ENCODE measurements around the gene HTR4. TPM values are rescaled to one million over a fixed set of nuclear protein-coding genes. Genes with fewer than 3 reads are reported as not detected.
"Not testable (repeated sequence)": the region's sequence is repeated elsewhere in the genome, so short reads cannot be mapped to it uniquely, and the experiment has no call there.

The HTR4 gene
- total RNA-seq, 1 experiment from 2014 or later, result 0.06 TPM

GRCh38 chr5:148543727-148544126 lies 110.6 kb downstream of the HTR4 start:
- Histone ChIP-seq H3K27ac (no peak overlapping the region), H3K4me1 (no peaks in the 10 kb centered on the region), H3K36me3 (no peaks in the 10 kb centered on the region), H3K4me3 (no peak overlapping the region), H3K27me3 (peaks cover 9% of the 10 kb centered on the region; the same call in 1 of the 2 replicates), H3K9me3 (replicated peaks) (no peaks in the 10 kb centered on the region)
- no peak for DNase-seq

- Histone ChIP-seq H3K27ac (no peak overlapping the region), H3K4me1 (no peaks in the 10 kb centered on the region), H3K36me3 (no peaks in the 10 kb centered on the region), H3K9me3 (replicated peaks) (no peaks in the 10 kb centered on the region), H3K4me3 (no peak overlapping the region), H3K27me3 (peaks cover 9% of the 10 kb centered on the region; the same call in 1 of the 2 replicates)
- no peak for DNase-seq
These were observed 111.5 kb downstream of the HTR4 start for GRCh38 chr5:148542812-148543211.

- no peaks in the 10 kb centered on the region for H3K36me3 ChIP-seq
- no peak overlapping the region for H3K27ac ChIP-seq
- no peaks in the 10 kb centered on the region for H3K4me1 ChIP-seq
- H3K27me3 ChIP-seq, result peaks cover 6% of the 10 kb centered on the region; the same call in 1 of the 2 replicates
- H3K9me3 ChIP-seq (replicated peaks), result no peaks in the 10 kb centered on the region
- no peak overlapping the region for H3K4me3 ChIP-seq
- no peak for DNase-seq
These were observed 113.1 kb downstream of the HTR4 start for GRCh38 chr5:148541054-148541835.

GRCh38 chr5:148540647-148541046 lies 113.7 kb downstream of the HTR4 start:
- Histone ChIP-seq H3K4me1 (no peaks in the 10 kb centered on the region), H3K36me3 (no peaks in the 10 kb centered on the region), H3K4me3 (no peak overlapping the region), H3K9me3 (replicated peaks) (no peaks in the 10 kb centered on the region), H3K27ac (no peak overlapping the region), H3K27me3 (peaks cover 3% of the 10 kb centered on the region; the same call in 1 of the 2 replicates)
- no peak for DNase-seq

GRCh38 chr5:148539851-148540250 lies 114.5 kb downstream of the HTR4 start:
- Histone ChIP-seq H3K27me3 (peaks cover 3% of the 10 kb centered on the region; the same call in 1 of the 2 replicates), H3K4me3 (no peak overlapping the region), H3K36me3 (no peaks in the 10 kb centered on the region), H3K4me1 (no peaks in the 10 kb centered on the region), H3K9me3 (replicated peaks) (no peaks in the 10 kb centered on the region), H3K27ac (no peak overlapping the region)
- DNase-seq, result no peak

GRCh38 chr5:148535190-148535589 lies 119.1 kb downstream of the HTR4 start:
- no peaks in the 10 kb centered on the region for H3K36me3 ChIP-seq
- DNase-seq, result no peak
- H3K4me1 ChIP-seq, result no peaks in the 10 kb centered on the region
- no peak overlapping the region for H3K4me3 ChIP-seq
- no peak overlapping the region for H3K27ac ChIP-seq
- H3K9me3 ChIP-seq (replicated peaks), result no peaks in the 10 kb centered on the region
- no peaks in the 10 kb centered on the region for H3K27me3 ChIP-seq

- no peak for DNase-seq
- H3K27me3 ChIP-seq, result no peaks in the 10 kb centered on the region
- no peaks in the 10 kb centered on the region; the same call in 1 of the 2 replicates for H3K9me3 ChIP-seq (replicated peaks)
- no peaks in the 10 kb centered on the region for H3K36me3 ChIP-seq
- no peak overlapping the region for H3K27ac ChIP-seq
- H3K4me3 ChIP-seq, result no peak overlapping the region
- H3K4me1 ChIP-seq, result no peaks in the 10 kb centered on the region
These were observed 121.2 kb downstream of the HTR4 start for GRCh38 chr5:148532969-148533670.

GRCh38 chr5:148529450-148529849 lies 124.9 kb downstream of the HTR4 start:
- H3K27ac ChIP-seq; H3K4me3 ChIP-seq; H3K27me3 ChIP-seq; H3K36me3 ChIP-seq; H3K4me1 ChIP-seq; H3K9me3 ChIP-seq (replicated peaks); DNase-seq: not testable (repeated sequence)

- no peak for DNase-seq
- Histone ChIP-seq H3K9me3 (replicated peaks) (no peaks in the 10 kb centered on the region; the same call in 1 of the 2 replicates), H3K4me3 (no peak overlapping the region), H3K36me3 (no peaks in the 10 kb centered on the region), H3K4me1 (no peaks in the 10 kb centered on the region), H3K27me3 (no peaks in the 10 kb centered on the region), H3K27ac (no peak overlapping the region)
These were observed 129.6 kb downstream of the HTR4 start for GRCh38 chr5:148524721-148525120.

GRCh38 chr5:148523139-148523538 lies 131.2 kb downstream of the HTR4 start:
- no peak for DNase-seq
- peaks cover 5% of the 10 kb centered on the region; the same call in 1 of the 2 replicates for H3K27me3 ChIP-seq

GRCh38 chr5:148515460-148515859 lies 138.9 kb downstream of the HTR4 start:
- Histone ChIP-seq H3K27me3 (peaks cover 5% of the 10 kb centered on the region; the same call in 1 of the 2 replicates), H3K4me1 (no peaks in the 10 kb centered on the region), H3K9me3 (replicated peaks) (no peaks in the 10 kb centered on the region), H3K36me3 (no peaks in the 10 kb centered on the region), H3K4me3 (no peak overlapping the region), H3K27ac (no peak overlapping the region)
- DNase-seq, result no peak

More at GRCh38 chr5:148523139-148523538, 131.2 kb downstream of the HTR4 start:
- H3K4me1 ChIP-seq, result no peaks in the 10 kb centered on the region
- no peak overlapping the region for H3K4me3 ChIP-seq
- no peaks in the 10 kb centered on the region for H3K9me3 ChIP-seq (replicated peaks)
- H3K27ac ChIP-seq, result no peak overlapping the region
- H3K36me3 ChIP-seq, result no peaks in the 10 kb centered on the region

GRCh38 chr5:148514344-148514743 lies 140.0 kb downstream of the HTR4 start:
- H3K4me1 ChIP-seq, result no peaks in the 10 kb centered on the region
- H3K9me3 ChIP-seq (replicated peaks), result no peaks in the 10 kb centered on the region
- no peaks in the 10 kb centered on the region for H3K36me3 ChIP-seq
- H3K27ac ChIP-seq, result no peak overlapping the region
- H3K27me3 ChIP-seq, result peaks cover 5% of the 10 kb centered on the region; the same call in 1 of the 2 replicates
- no peak for DNase-seq
- no peak overlapping the region for H3K4me3 ChIP-seq

GRCh38 chr5:148512498-148512897 lies 141.8 kb downstream of the HTR4 start:
- H3K4me1 ChIP-seq, result no peaks in the 10 kb centered on the region
- no peaks in the 10 kb centered on the region for H3K9me3 ChIP-seq (replicated peaks)
- no peak overlapping the region for H3K4me3 ChIP-seq
- H3K36me3 ChIP-seq, result no peaks in the 10 kb centered on the region
- no peaks in the 10 kb centered on the region for H3K27me3 ChIP-seq
- H3K27ac ChIP-seq, result no peak overlapping the region
- no peak for DNase-seq

- Histone ChIP-seq H3K4me3 (no peak overlapping the region), H3K36me3 (no peaks in the 10 kb centered on the region), H3K27me3 (no peaks in the 10 kb centered on the region), H3K27ac (no peak overlapping the region), H3K4me1 (no peaks in the 10 kb centered on the region), H3K9me3 (replicated peaks) (no peaks in the 10 kb centered on the region)
- DNase-seq, result no peak
These were observed 142.4 kb downstream of the HTR4 start for GRCh38 chr5:148511810-148512347.

- Histone ChIP-seq H3K4me3 (no peak overlapping the region), H3K36me3 (no peaks in the 10 kb centered on the region), H3K27me3 (no peaks in the 10 kb centered on the region), H3K9me3 (replicated peaks) (no peaks in the 10 kb centered on the region), H3K27ac (no peak overlapping the region), H3K4me1 (no peaks in the 10 kb centered on the region)
- DNase-seq, result no peak
These were observed 144.4 kb downstream of the HTR4 start for GRCh38 chr5:148509893-148510292.
